ENCODE results near the gene ZNF227.
A peak's percentile ranks its signal among the peaks of the same experiment; 100 is the strongest.
"Not testable (repeated sequence)": the region's sequence is repeated elsewhere in the genome, so short reads cannot be mapped to it uniquely, and the experiment has no call there.

ZNF227 gene

DNA sequence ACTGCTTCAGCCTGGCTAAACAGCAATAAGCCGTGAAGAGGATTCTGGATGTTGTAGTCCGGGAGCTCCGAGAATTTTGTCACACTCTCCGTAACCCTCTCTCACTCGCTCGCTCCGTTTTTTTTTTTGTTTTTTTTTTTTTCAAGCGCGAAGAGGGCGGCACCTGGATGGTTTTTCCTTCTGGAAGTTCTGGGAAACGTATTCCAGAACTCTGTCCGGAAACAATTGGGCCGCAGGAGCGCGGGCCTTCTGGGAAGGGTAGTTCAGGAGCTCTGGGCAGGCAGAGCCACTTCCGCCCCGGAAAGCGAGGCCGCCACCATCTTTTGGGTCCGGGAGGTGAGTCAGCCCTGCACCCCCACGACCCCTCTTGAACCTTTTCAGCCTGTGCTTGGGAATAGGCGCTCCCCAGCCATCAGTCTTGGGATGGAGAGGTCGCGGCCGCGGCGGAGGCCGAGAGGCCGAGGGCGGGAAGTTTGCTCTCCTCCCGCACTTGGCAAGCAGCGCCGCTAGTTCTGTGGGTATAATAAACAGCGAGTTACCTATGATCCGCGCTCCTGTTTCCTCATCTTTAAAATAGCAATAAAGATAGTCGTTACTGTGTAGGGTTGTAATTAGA is at the start of gene ZNF227:
TSS of gene ZNF227 (plus strand) at position 283 of the 616 bp plus-strand sequence. CDS start 5,261 bp downstream, outside the sequence.
- peak; percentile 75 for DNase-seq (ENCODE audit: low read depth)

DNA sequence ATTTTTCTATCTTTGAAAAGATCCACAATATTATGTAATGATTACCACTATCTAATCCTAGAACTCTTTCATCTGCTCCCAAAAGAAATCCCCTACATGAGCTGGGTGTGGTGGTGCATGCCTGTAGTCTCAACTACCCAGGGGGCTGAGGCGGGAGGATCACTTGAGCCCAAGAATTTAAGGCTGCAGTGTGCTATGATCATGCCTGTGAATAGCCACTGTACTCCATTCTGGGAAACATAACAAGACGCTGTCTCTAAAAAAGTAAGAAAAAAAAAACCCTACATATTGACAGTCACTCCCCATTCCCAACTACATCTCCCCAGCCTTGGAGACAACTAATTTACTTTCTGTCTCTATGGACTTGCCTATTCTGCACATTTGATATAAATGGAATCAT is 48.5 kb upstream of the ZNF227 start:
- DNase-seq (ENCODE audit: low read depth) = no peak

- DNase-seq (ENCODE audit: low read depth) = no peak
These were observed 48.0 kb upstream of the ZNF227 start for GRCh38 chr19:44164327-44164672.

- DNase-seq (ENCODE audit: low read depth) = peak; percentile 67
These were observed 47.4 kb upstream of the ZNF227 start, which contains the start of gene ZNF226 for GRCh38 chr19:44164673-44165512. Gene ZNF226, plus strand, starts transcription at chr19:44165100. Its CDS starts 4,981 bp downstream, at chr19:44170081.

GRCh38 chr19:44170660-44171059 is 41.7 kb upstream of the ZNF227 start:
- not testable (repeated sequence) for DNase-seq (ENCODE audit: low read depth)

DNA sequence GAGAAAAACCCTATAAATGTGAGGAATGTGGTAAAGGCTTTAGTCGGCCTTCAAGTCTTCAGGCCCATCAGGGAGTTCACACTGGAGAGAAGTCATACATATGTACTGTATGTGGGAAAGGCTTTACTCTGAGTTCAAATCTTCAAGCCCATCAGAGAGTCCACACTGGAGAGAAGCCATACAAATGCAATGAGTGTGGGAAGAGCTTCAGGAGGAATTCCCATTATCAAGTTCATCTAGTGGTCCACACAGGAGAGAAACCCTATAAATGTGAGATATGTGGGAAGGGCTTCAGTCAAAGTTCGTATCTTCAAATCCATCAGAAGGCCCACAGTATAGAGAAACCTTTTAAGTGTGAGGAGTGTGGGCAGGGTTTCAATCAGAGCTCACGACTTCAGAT is 35.7 kb upstream of the ZNF227 start:
- DNase-seq (ENCODE audit: low read depth) = no peak

DNA sequence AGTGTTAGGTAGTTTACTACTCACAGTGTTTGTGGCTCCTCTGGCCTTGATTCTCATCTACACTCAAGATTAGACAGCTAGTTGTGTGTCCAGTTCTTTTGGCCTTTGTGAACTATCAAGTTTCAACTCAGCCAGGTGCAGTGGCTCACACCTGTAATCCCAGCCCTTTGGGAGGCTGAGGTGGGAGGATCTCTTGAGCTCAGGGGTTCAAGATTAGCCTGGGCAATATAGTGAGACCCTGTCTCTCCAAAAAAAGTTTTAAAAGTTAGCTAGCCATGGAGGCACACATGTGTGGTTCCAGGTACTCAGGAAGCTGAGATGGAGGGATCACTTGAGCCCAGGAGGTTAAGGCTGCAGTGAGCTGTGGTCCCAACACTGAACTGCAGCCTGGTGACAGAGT is 31.4 kb upstream of the ZNF227 start:
- no peak for DNase-seq (ENCODE audit: low read depth)

- DNase-seq (ENCODE audit: low read depth) = no peak
These were observed 30.2 kb upstream of the ZNF227 start for GRCh38 chr19:44182145-44182544.

GRCh38 chr19:44190020-44190419 is 22.3 kb upstream of the ZNF227 start:
- DNase-seq (ENCODE audit: low read depth) = no peak

GRCh38 chr19:44192127-44192526 is 20.2 kb upstream of the ZNF227 start:
- no peak for DNase-seq (ENCODE audit: low read depth)

DNA sequence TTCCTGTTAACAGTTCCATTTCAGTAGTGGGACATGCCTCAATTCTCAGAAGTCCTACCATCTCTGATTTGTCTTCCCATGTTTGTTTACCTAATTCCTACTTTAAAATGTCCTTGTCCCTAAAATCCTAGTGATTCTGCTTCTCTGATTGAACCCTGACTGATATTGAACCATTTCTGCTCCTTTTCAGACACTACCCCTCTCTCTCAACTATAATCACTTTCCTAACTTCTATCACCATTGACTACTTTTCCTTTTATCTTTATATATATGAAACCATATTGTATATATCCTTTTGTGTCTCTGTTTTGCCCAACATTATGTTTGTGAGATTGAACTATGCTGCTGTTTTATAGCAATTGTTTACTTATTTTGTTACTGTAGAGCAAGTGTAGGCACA is 15.6 kb upstream of the ZNF227 start:
- no peak for DNase-seq (ENCODE audit: low read depth)

DNA sequence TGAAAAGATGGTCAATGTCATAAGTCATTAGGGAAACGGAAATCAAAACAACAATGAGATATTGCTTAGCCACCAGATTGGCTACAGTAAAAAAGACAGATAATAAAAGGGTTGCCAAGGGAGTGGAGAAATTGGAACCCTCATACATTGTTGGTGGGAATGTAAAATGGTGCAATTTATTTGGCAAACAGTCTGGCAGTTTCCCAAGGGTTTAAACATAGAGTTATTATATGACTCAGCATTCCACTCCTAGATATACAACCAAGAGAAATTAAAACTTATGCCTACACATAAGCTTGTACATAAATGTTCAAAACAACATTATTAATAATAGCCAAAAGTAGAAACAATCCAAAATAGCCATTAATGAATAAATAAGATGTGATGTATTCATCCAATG is 9.9 kb upstream of the ZNF227 start:
- no peak for DNase-seq (ENCODE audit: low read depth)

DNA sequence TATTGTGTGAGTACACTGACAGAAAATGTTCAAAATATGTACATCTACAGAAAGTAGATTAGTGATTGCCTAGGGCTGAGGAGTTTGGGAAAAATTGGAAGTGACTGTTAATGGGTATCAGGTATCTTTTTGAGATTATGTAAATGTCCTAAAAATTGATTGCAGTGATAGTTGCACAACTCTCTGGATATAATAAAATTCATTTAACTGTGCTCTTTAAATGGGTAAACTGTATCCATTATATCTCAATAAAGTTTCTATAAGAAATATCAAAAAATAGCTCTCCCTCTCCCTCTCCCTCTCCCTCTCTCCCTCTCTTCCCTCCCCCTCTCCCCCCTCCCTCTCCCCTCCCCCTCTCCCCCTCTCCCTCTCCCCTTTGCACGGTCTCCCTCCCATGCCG is 9.4 kb upstream of the ZNF227 start:
- no peak for DNase-seq (ENCODE audit: low read depth)

DNA sequence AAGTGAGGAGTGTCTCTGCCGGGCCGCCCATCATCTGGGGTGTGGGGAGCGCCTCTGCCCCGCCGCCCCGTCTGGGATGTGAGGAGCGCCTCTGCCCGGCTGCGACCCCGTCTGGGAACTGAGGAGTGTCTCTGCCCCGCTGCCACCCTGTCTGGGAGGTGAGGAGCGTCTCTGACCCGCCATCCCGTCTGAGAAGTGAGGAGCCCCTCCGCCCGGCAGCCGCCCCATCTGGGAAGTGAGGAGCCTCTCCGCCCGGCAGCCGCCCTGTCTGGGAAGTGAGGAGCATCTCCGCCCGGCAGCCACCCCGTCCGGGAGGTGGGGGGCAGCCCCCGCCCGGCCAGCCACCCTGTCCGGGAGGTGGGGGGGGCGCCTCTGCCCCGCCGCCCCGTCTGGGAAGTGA is 8.5 kb upstream of the ZNF227 start:
- DNase-seq (ENCODE audit: low read depth) = not testable (repeated sequence)

DNA sequence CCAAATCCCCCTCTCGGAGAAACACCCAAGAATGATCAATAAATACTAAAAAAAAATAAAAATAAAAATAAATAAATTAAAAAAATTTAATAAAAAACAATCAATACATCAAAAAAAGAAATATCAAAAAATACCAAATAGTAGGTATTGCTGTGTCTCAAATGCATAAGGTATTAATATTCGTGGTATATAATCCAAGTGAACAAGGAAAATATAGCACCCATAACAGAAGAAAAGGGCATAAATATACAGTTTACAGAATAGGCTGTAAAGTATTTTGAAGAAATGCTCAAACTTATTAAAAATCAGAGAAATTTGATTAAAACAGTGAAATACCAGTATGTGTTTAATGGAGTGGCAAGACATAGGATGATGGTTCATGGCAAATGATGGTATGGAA is 7.6 kb upstream of the ZNF227 start:
- DNase-seq (ENCODE audit: low read depth) = no peak

- DNase-seq (ENCODE audit: low read depth) = peak; percentile 62
These were observed 5.1 kb upstream of the ZNF227 start for GRCh38 chr19:44207126-44207803.

- DNase-seq (ENCODE audit: low read depth) = no peak
These were observed 574 bp downstream of the ZNF227 start for GRCh38 chr19:44212866-44213346.

DNA sequence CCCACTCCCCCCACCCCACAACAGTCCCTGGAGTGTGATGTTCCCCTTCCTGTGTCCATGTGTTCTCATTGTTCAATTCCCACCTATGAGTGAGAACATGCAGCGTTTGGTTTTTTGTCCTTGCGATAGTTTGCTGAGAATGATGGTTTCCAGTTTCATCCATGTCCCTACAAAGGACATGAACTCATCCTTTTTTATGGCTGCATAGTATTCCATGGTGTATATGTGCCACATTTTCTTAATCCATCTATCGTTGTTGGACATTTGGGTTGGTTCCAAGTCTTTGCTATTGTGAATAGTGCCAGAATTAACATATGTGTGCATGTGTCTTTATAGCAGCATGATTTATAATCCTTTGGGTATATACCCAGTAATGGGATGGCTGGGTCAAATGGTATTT is 7.6 kb downstream of the ZNF227 start:
- not testable (repeated sequence) for DNase-seq (ENCODE audit: low read depth)

DNA sequence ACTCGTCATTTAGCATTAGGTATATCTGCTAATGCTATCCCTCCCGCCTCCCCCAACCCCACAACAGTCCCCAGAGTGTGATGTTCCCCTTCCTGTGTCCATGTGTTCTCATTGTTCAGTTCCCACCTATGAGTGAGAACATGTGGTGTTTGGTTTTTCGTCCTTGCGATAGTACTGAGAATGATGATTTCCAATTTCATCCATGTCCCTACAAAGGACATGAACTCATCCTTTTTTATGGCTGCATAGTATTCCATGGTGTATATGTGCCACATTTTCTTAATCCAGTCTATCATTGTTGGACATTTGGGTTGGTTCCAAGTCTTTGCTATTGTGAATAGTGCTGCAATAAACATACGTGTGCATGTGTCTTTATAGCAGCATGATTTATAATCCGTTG is 8.4 kb downstream of the ZNF227 start:
- DNase-seq (ENCODE audit: low read depth) = not testable (repeated sequence)

DNA sequence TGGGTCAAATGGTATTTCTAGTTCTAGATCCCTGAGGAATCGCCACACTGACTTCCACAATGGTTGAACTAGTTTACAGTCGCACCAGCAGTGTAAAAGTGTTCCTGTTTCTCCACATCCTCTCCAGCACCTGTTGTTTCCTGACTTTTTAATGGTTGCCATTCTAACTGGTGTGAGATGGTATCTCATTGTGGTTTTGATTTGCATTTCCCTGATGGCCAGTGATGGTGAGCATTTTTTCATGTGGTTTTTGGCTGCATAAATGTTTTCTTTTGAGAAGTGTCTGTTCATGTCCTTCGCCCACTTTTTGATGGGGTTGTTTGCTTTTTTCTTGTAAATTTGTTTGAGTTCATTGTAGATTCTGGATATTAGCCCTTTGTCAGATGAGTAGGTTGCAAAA is 9.0 kb downstream of the ZNF227 start:
- not testable (repeated sequence) for DNase-seq (ENCODE audit: low read depth)

DNA sequence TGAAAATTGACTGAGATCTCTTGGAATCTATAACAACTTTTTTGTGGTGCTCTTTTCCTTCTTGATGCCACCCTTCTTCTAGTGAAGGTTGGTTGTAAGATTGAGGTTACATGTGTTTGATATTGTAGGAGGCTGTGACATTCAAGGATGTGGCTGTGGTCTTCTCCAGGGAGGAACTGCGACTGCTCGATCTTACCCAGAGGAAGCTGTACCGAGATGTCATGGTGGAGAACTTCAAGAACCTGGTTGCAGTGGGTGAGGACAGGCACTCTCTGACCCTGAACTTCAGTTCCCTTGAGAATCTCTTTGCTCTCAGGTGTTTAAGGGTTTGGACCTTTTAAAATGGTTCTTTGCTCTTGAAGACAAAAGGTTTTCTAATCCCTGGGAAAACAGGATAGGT is 16.0 kb downstream of the ZNF227 start:
- no peak for DNase-seq (ENCODE audit: low read depth)

GRCh38 chr19:44232867-44233266 is 20.5 kb downstream of the ZNF227 start:
- no peak for DNase-seq (ENCODE audit: low read depth)

GRCh38 chr19:44236384-44236783 is 24.1 kb downstream of the ZNF227 start:
- no peak for DNase-seq (ENCODE audit: low read depth)

All from stimulated activated CD8-positive, alpha-beta memory T cell treated with anti-CD3 and anti-CD28 coated beads, Interleukin-12 subunit alpha, Interleukin-12 subunit beta, amount 100 ng/mL, for 4 hours (primary cell).